Activated CD4-positive, alpha-beta T cell treated with anti-CD3 and anti-CD28 coated beads, Interleukin-10, Interleukin-2, amounts not matched to agents 100 ng/mL and 50 ng/mL, durations not matched to agents 16 hours and 8 hours (primary cell): ENCODE data around the gene NF1.
"Not testable (repeated sequence)": the region's sequence is repeated elsewhere in the genome, so short reads cannot be mapped to it uniquely, and the experiment has no call there.

Experiments
- DNase-seq: peaks from one replicate; pipeline ENCODE4 v3.0.0-alpha.2; 2020

NF1 gene

GRCh38 chr17:31256936-31257335, 162.2 kb downstream of the NF1 start:
- no peak for DNase-seq

- no peak for DNase-seq
Observed at GRCh38 chr17:31260151-31260550, 165.4 kb downstream of the NF1 start.

- no peak for DNase-seq
Observed at GRCh38 chr17:31261601-31262000, 166.8 kb downstream of the NF1 start.

- DNase-seq, result not testable (repeated sequence)
Observed at GRCh38 chr17:31262923-31263322, 168.1 kb downstream of the NF1 start.

GRCh38 chr17:31266042-31266441, 171.3 kb downstream of the NF1 start:
- peak; percentile 8 for DNase-seq

- no peak for DNase-seq
Observed at GRCh38 chr17:31269036-31269577, 174.3 kb downstream of the NF1 start.

GRCh38 chr17:31269578-31269983, 174.8 kb downstream of the NF1 start:
- no peak for DNase-seq

DNA sequence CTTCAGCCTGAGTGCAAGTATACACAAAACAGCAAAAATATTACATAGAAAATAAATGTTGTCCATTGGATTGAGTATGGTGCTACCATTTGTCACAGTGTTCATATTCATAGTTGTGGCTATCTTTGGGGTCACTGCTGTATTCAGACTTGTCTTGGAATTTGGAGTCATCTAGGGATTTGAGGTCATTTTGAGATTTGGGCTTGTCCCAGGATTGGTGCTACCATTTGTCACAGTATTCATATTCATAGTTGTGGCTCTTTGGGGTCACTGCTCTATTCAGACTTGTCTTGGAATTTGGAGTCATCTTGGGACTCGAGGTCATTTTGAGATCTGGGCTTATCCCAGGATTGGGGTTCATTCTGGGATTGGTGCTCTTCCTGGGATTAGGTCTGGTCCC, 177.5 kb downstream of the NF1 start:
- no peak for DNase-seq

DNA sequence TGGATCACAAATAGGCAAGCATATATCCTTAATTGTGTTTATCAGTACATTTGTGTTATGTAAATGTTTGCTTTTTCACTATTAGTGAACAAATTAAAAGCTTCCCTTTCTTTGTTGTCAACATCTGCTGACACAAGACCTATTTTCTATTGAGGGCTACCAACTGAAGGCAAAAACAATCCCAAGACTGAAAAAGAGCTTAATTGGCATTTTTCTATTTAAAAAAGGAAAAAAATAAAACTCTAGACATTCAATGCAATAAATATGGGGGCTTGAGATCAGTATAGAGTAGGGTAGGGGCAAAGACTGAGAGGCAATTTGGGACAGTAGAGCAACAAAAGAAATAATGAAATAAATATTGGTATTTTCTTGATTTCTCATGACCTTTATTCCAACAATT, 178.0 kb downstream of the NF1 start:
- DNase-seq, result no peak

DNA sequence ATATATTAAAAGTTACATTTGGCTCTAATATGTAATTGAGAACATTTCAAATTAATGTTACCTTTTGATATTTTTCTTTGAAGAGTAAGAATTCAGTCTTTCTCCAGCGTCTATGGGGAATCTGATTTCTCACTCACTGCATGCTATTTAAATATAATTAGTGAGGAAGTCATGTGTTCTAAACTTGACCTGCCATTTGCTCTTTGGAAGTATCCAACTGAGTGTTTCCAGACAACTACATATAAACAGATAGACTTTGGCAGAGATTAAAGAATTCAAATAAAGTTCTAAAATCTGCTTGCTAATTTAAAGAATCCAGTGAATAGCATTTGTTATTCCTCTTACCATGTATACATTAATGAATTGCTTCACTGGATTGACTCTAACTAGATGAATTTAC, 178.7 kb downstream of the NF1 start:
- DNase-seq, result no peak

GRCh38 chr17:31274252-31274651, 179.5 kb downstream of the NF1 start:
- no peak for DNase-seq

DNA sequence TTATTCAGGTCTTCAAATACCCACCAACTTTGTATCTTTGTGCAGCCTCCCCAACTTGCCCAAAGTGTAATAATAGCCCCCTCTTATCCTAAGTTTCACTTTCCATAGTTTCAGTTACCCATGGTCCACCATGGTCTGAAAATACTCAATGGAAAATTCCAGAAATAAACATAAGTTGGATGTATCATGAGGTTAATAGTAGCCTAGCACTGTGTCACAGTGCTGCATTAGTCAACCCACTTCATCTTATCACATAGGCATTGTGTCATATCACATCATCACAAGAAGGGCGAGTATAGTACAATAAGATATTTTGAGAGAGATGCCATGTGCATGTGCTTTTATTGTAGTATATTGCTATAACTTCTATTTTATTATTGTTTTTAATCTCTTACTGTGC, 180.3 kb downstream of the NF1 start:
- DNase-seq, result no peak

- no peak for DNase-seq
Observed at GRCh38 chr17:31279401-31279800, 184.6 kb downstream of the NF1 start.

GRCh38 chr17:31281061-31281460, 186.3 kb downstream of the NF1 start:
- DNase-seq, result no peak

- DNase-seq, result no peak
Observed at GRCh38 chr17:31283841-31284240, 189.1 kb downstream of the NF1 start.

DNA sequence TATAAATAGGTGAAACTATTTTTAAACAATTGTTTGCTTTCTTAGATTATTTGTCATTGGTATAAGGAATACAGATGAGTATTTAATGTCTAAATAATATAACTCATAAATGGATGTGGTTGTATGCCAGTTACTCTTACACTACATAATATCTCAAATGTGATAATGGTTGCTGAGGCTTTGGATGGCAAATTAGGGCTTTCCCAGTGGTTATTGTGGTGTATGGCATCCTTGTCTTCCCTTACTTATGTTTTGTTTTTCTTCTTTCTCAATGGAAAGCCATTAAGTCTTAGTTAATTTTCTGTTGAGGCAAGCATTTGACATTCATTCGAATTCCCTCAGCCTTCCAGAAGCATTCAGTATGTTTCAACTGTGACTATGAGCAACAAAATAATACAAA, 191.8 kb downstream of the NF1 start:
- no peak for DNase-seq

DNA sequence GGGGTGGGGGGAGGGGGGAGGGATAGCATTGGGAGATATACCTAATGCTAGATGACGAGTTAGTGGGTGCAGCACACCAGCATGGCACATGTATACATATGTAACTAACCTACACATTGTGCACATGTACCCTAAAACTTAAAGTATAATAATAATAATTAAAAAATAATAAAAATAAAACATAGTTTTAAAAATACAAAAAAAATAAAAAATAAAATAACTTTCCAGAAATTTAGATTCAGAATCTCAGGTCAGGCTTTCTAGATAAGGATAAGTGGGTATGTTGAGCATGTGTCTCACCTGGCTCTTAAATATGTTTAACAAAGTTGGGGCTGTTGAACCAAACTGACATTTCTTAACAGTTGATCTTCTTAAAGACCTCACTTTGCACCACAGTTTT, 193.2 kb downstream of the NF1 start:
- DNase-seq, result not testable (repeated sequence)

GRCh38 chr17:31289790-31290189, 195.0 kb downstream of the NF1 start:
- no peak for DNase-seq

GRCh38 chr17:31291820-31292219, 197.0 kb downstream of the NF1 start:
- no peak for DNase-seq

GRCh38 chr17:31293581-31293980, 198.8 kb downstream of the NF1 start:
- DNase-seq, result no peak

DNA sequence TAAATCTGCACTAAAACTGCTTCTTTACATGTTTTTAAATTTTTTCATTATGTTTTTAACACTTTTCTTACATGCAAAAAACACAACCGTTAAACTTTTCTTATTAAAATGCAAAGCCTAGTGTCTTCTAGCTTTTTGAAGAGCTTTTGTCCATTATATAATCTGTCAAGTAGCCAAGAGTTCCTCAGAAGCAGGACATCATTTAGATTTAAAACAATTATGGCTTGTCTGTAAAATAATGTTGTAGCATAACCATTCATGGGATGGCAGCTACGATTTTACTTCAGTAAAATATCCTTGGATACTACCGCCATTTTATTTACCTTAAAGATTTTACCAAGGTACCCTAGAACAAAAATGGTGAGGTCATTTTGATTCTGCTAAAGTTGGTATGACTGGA, 199.5 kb downstream of the NF1 start:
- DNase-seq, result no peak

DNA sequence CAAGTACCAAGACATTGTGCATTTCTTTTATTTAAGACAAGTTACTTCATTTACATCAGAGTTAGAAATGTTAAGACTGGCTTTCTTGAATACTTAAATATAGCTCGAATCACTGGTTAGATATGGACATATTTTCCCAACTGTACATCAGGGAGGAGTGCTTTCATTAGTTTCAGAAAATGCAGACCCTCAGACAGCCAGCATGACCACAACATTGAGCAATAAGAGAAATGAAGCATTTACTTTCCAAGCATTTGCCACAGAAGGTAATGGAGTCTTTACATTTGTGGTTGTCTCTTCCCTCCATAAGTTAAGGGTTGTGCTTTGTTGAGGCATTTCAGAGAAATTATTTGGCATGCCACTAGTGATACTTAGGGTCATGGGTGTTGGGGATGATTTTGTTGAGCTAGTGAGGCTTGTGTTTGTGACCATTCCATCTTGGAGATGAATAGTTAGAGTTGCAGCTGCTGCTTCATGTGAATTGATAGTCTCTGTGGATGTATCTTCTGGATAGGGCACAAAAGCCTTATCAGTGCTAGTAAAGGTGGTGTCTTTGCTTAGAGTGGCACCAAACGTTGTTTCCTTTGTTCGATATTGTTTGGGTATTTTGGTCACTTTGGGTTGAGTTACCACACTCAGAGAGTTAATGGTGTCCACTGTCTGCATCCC, 200.2 kb downstream of the NF1 start:
- no peak for DNase-seq

DNA sequence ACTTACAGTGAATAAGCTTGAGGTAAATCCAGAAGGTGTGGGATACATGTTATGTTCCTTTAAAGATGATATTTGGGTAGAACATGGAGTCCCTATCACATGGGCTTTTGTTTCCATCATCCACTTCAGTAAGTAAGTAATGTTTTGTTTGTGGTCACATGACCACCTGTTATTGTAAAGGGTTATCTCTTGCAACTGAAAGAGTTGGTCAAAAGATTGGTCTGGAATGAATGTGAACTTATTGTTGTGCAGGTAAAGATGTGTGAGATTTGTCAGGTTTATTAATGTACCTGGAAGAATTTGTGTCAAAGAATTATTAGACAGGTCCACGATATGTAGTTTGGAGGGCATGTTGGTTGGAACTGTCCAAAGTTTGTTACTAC, 200.7 kb downstream of the NF1 start:
- DNase-seq, result no peak

GRCh38 chr17:31296142-31296541, 201.4 kb downstream of the NF1 start:
- no peak for DNase-seq

DNA sequence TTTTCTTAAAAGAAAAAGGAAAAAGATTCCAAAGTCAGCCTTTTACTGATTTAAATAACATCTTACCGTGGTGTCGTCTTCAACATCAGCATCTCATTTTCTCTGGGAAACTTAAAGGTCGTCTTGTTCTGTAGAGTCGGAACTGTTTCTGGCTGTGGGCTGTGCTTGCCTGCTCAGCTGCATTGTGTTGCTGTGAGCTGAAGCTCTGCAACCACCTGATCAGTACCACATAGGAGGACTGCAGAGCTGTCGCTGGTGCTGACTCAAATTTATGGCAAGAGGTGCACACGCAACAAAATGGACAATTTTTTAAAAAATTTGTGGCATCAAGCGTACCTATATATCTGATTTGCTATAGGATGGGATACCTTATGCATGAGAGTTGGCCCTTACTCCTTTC, 202.3 kb downstream of the NF1 start, which contains the start of gene OMG:
OMG (minus strand) TSS at position 150 of the 400 bp plus-strand sequence. CDS start 908 bp downstream, outside the sequence.
- DNase-seq, result no peak
